K562 (cell line): ENCODE results near the gene HEBP2.

ENCODE experiments used
- CEBPB ChIP-seq: fragments of 450-650 bp; IDR thresholded peaks from 2 replicates; pipeline ENCODE4 v1.6.1; 2016; ENCODE audit warnings: missing genetic modification characterization, missing compliant biosample characterization
- KAT7 ChIP-seq: sonication (generic); formaldehyde crosslinking; IDR thresholded peaks from 2 replicates; pipeline ENCODE4 v1.8.0; 2022; ENCODE audit warnings: missing genetic modification reagents, mild to moderate bottlenecking, borderline replicate concordance
- KDM4B ChIP-seq, 2 experiments: fragments of 450-650 bp in 1 of 2; sonication (generic) in 1 of 2; IDR thresholded peaks; 2 replicates each; pipeline ENCODE4 v1.6.1; 2016 to 2017; ENCODE audit warnings: borderline replicate concordance in 2 of 2, antibody characterized with exemption in 1 of 2, low read depth in 1 of 2, mild to moderate bottlenecking in 1 of 2
- POLR2AphosphoS5 ChIP-seq: IDR thresholded peaks from 2 replicates; pipeline ENCODE4 v1.6.1; 2011; ENCODE audit warnings: mild to moderate bottlenecking, low read depth, low read length, moderate library complexity; ENCODE audit not compliant: control insufficient read depth, insufficient read depth
- ZBTB26 ChIP-seq: fragments of 450-650 bp; formaldehyde crosslinking; IDR thresholded peaks from 2 replicates; pipeline ENCODE4 v1.4.0; 2022; ENCODE audit warnings: missing genetic modification characterization

- TF ChIP-seq CEBPB (tag) (no peak), KDM4B (IDR thresholded peaks at IDR 0.05; ENCODE audit: borderline replicate concordance in 2 of 2, low read depth in 1 of 2) (no peak), POLR2AphosphoS5 (no peak), ZBTB26 (no peak), KAT7 (CRISPR knock-in tag) (no peak)
Observed at GRCh38 chr6:138465007-138465645, 61.1 kb downstream of the HEBP2 start.
